ENCODE data around the gene C1orf159. TPM values are rescaled to one million over a fixed set of nuclear protein-coding genes. Genes with fewer than 3 reads are reported as not detected.

Gene C1orf159
- total and polyA plus RNA-seq, 4 donors = 3.9 to 7.0 (median 4.7) TPM

DNA sequence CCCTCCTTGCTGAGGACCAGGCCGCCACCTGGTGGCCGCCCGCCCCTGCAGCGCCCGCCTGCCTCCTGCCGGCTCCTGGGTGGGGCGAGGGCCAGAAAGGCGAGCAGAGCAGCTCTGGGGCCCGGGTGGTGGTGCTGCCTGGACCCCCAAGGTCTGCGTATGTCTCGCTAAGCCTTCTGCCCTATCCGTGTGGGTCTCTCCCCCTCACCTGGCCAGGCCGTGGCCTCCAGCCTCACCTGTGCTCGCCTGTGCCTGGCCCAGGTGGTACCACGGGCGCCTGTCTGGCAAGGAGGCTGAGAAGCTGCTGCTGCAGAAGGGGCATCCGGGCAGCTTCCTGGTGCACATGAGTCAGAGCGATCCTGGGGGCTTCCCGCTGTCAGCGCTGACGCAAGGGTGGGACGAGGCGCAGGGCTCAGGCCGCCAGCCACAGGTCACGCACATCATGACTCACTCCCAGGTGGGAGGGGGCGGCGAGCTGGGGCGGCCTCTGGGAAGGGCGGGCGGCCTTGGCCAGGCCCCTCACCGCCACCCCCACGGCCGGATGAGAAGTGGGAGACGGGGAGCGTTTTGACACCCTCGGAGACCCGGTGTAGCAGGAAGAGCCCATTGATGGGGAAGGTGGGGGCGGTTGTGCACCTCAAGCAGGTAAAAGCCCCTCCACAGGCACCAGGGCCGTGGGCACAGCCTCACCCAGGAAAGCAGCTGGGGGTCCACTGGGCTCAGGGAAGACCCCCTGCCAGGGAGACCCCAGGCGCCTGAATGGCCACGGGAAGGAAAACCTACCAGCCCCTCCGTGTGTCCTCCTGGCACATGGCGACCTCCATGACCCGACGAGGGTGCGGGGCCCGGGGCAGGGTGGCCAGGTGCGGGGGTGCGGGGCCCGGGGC is 51.7 kb downstream of the C1orf159 start:
- Histone ChIP-seq H3K36me3 (ENCODE audit: control insufficient read depth in 4 of 4, insufficient read depth in 3 of 4, low read depth in 1 of 4, low read length in 3 of 4) (no peaks in the 10 kb centered on the region), H3K9ac (ENCODE audit: low read depth in 1 of 2, low read length in 2 of 2) (no peak overlapping the region), H3K27me3 (ENCODE audit: control insufficient read depth in 4 of 4, insufficient read depth in 4 of 4, low read length in 3 of 4) (peaks cover 0 to 16% (median 4%) of the 10 kb centered on the region in 4 donors), H3K9me3 (ENCODE audit: control insufficient read depth in 4 of 4, low read length in 3 of 4) (no peaks in the 10 kb centered on the region), H3K4me1 (ENCODE audit: control insufficient read depth in 4 of 4, insufficient read depth in 4 of 4, low read length in 3 of 4) (peaks cover 4 to 15% (median 11%) of the 10 kb centered on the region in 4 donors), H3K27ac (ENCODE audit: low read depth in 1 of 2, low read length in 2 of 2) (no peak overlapping the region), H3K4me3 (ENCODE audit: low read depth in 1 of 3, low read length in 3 of 3) (no peak overlapping the region)
- 15% methylated on average over 50 of the region's 50 CpGs for WGBS
- TF ChIP-seq FOXA2 (IDR thresholded peaks at IDR 0.05) (no peak), HNF4A (conservative IDR thresholded peaks at IDR 0.05) (no peak), FOXA1 (IDR thresholded peaks at IDR 0.05) (no peak), CTCF (IDR thresholded peaks at IDR 0.05; ENCODE audit: low read depth, low read length, missing input control) (peak; percentile 83), NR2F2 (IDR thresholded peaks at IDR 0.05) (no peak), RXRA (IDR thresholded peaks at IDR 0.05) (no peak), TAF1 (conservative IDR thresholded peaks at IDR 0.05) (no peak), RAD21 (IDR thresholded peaks at IDR 0.05) (peak; percentile 80 to 89), EGR1 (IDR thresholded peaks at IDR 0.05; ENCODE audit: low read depth in 2 of 2) (no peak), SP1 (IDR thresholded peaks at IDR 0.05) (no peak), HNF4G (IDR thresholded peaks at IDR 0.05) (no peak), JUND (IDR thresholded peaks at IDR 0.05) (no peak), GABPA (IDR thresholded peaks at IDR 0.05 in 1 of 2, conservative IDR thresholded peaks at IDR 0.05 in 1 of 2) (no peak)
- TF ChIP-seq, protein P1, sequence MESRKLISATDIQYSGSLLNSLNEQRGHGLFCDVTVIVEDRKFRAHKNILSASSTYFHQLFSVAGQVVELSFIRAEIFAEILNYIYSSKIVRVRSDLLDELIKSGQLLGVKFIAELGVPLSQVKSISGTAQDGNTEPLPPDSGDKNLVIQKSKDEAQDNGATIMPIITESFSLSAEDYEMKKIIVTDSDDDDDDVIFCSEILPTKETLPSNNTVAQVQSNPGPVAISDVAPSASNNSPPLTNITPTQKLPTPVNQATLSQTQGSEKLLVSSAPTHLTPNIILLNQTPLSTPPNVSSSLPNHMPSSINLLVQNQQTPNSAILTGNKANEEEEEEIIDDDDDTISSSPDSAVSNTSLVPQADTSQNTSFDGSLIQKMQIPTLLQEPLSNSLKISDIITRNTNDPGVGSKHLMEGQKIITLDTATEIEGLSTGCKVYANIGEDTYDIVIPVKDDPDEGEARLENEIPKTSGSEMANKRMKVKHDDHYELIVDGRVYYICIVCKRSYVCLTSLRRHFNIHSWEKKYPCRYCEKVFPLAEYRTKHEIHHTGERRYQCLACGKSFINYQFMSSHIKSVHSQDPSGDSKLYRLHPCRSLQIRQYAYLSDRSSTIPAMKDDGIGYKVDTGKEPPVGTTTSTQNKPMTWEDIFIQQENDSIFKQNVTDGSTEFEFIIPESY (IDR thresholded peaks at IDR 0.05) = no peak
- DNase-seq (ENCODE audit: low spot score) = peak; percentile 70

DNA sequence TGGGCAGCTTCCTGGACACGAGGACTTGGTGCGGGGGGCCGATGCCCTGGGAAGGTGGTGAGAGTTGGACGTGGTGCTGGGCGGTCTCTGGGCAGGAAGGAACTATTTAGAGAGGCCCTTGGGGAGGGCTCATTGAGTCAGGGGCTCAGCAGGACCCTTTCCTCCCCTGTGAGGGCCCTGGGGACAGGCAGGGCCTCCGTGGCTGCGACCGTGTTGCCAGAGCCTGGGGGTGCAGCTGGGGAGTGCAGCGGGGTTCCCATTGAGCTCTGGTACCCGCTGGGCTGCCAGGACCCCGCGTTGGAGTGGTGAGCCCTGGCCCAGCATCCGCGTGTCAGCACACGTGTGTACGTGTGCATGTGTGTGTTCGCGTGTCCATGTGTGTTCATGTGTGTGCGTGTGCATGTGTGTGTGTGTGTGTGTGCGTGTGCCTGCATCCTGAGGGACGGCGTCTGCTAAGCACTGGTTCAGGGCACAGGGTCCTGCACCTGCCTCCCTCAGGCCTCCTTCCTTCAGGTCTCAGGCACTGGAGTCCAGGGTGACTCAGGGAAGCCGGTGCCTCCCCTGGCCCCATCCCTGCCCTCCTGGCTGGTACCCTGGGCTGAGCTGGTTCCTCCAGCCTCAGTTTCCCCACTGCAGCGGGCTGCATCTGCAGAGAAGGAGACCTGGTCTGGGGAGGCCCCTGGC is 52.5 kb downstream of the C1orf159 start:
- no peak overlapping the region for H3K4me3 ChIP-seq (ENCODE audit: low read depth in 1 of 3, low read length in 3 of 3)
- H3K27me3 ChIP-seq (ENCODE audit: control insufficient read depth in 4 of 4, insufficient read depth in 4 of 4, low read length in 3 of 4) = peaks cover 0 to 16% (median 4%) of the 10 kb centered on the region in 4 donors

More for the DNA sequence above, 52.5 kb downstream of the C1orf159 start:
- 66% methylated on average over 24 of the region's 24 CpGs for WGBS
- no peak for TF ChIP-seq GABPA (IDR thresholded peaks at IDR 0.05 in 1 of 2, conservative IDR thresholded peaks at IDR 0.05 in 1 of 2)
- TF ChIP-seq HNF4A (conservative IDR thresholded peaks at IDR 0.05) = no peak
- no peak for TF ChIP-seq HNF4G (IDR thresholded peaks at IDR 0.05)
- TF ChIP-seq NR2F2 (IDR thresholded peaks at IDR 0.05) = no peak
- TF ChIP-seq, protein P1 (IDR thresholded peaks at IDR 0.05) = no peak
- TF ChIP-seq TAF1 (conservative IDR thresholded peaks at IDR 0.05) = no peak
- no peaks in the 10 kb centered on the region for H3K9me3 ChIP-seq (ENCODE audit: control insufficient read depth in 4 of 4, low read length in 3 of 4)
- peaks cover 8 to 19% (median 14%) of the 10 kb centered on the region in 4 donors for H3K4me1 ChIP-seq (ENCODE audit: control insufficient read depth in 4 of 4, insufficient read depth in 4 of 4, low read length in 3 of 4)
- H3K36me3 ChIP-seq (ENCODE audit: control insufficient read depth in 4 of 4, insufficient read depth in 3 of 4, low read depth in 1 of 4, low read length in 3 of 4) = no peaks in the 10 kb centered on the region
- no peak overlapping the region for H3K27ac ChIP-seq (ENCODE audit: low read depth in 1 of 2, low read length in 2 of 2)
- no peak for DNase-seq (ENCODE audit: low spot score)
- no peak overlapping the region for H3K9ac ChIP-seq (ENCODE audit: low read depth in 1 of 2, low read length in 2 of 2)

Data from liver (tissue), 9 donors.